Measurements from ENCODE around the gene TRAPPC3L.

Gene TRAPPC3L

GRCh38 chr6:116545651-116546050 is at the start of gene TRAPPC3L:
TSS of gene TRAPPC3L (minus strand) at chr6:116545684. CDS start at chr6:116545514, 170 bp downstream.
- no peak for DNase-seq (ENCODE audit: low read depth in 2 of 2)

- no peak for DNase-seq (ENCODE audit: low read depth in 2 of 2)
Observed at GRCh38 chr6:116595247-116595646, 49.8 kb upstream of the TRAPPC3L start.

- DNase-seq (ENCODE audit: low read depth in 2 of 2) = no peak
Observed at GRCh38 chr6:116586738-116587137, 41.3 kb upstream of the TRAPPC3L start.

DNA sequence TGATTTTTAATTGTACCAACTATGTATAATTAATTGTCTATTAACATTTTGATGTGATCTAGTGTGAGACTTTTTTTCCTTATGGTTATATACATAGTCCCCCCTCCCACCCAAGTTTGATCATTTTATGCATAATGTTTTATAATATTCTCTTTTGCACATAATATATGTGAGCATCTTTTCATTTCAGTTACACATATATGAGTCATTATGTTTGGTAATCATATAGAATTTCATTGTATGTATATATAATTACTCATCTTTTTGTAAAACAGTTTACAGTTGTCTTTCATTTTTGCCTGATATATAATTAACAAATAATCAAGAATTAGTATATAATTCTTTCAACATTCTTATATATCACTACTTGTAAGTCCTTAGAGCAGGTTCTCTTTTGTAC is 40.8 kb upstream of the TRAPPC3L start:
- DNase-seq (ENCODE audit: low read depth in 2 of 2) = no peak

- no peak for DNase-seq (ENCODE audit: low read depth in 2 of 2)
Observed at GRCh38 chr6:116580198-116580597, 34.7 kb upstream of the TRAPPC3L start.

DNA sequence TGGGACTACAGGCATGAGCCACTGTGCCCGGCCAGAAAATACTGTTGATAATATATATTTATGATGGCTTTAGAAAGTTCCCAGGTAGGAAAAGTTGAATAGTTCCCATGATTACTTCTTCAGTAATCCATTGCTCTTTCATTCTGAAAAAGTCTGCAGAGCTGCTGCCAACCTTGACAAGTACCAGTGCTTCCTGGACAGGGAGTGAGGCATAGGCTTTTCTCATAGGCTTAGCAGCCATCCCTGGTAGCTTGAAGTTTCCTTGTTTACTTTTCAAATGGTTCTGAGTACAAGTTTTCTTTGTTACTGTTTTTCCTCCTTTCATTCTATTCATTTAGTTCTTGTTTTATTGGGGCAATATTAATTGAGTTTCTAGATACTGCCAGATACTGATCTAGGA is 33.7 kb upstream of the TRAPPC3L start:
- no peak for DNase-seq (ENCODE audit: low read depth in 2 of 2)

DNA sequence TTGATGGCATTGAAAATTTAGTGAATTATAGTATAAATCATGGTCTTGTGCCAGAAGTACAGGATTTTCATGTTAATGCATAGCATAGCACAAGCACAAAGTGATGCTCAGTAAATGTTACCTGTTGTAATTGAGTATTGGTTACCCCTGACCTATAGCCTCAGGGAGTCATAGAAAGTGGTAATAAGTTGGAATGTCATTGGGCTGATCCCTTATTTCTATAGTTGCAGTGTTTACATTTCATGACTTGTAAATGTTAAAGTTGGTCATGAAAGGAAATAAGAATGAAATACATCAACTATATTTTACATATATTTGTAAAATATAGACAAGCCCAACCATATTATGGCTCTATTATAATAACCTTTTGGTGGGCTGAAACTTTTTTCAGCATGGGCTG is 32.9 kb upstream of the TRAPPC3L start:
- no peak for DNase-seq (ENCODE audit: low read depth in 2 of 2)

DNA sequence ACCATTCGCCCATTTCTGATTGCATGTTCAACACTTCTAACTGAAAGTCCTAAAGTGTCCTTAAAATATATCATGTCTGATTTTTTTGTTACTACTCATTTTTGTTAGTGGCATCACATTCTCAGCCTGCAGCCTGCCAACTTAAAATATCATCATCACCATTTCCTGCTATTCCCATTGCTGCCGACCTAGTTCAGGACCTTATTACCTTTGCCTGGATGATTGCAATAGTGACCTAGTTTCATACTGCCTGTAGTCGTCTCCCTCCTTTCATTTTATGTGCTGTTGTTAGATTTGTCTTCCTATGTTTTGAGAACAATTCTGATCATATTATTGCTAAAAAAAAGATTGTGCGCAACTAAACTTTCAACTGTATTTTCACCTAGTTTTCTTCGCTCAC is 32.0 kb upstream of the TRAPPC3L start:
- no peak for DNase-seq (ENCODE audit: low read depth in 2 of 2)

- no peak for DNase-seq (ENCODE audit: low read depth in 2 of 2)
Observed at GRCh38 chr6:116575227-116575626, 29.7 kb upstream of the TRAPPC3L start.

DNA sequence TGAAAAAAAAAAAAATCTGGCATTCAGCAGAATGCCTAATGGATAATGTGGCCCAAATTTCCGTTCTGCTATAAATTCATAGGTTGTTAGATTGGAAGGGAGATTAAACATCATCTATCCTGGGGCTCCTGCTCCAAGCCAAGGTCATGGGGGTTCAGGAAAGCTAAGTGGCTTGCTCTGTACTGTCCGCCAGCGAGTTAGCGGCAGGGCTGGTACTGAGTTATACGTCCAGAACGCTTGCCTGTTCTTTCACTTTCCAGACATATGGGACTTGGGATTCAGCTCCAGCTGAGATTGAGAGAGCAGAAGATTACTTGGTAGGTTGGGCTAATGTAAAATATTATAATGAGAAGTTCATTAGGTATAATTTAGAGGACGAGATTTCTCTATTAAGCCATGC is 26.7 kb upstream of the TRAPPC3L start:
- no peak for DNase-seq (ENCODE audit: low read depth in 2 of 2)

GRCh38 chr6:116571683-116572000 is 26.2 kb upstream of the TRAPPC3L start:
- DNase-seq (ENCODE audit: low read depth in 2 of 2) = no peak

- peak; percentile 95 to 96 for DNase-seq (ENCODE audit: low read depth in 2 of 2)
Observed at GRCh38 chr6:116570856-116571682, 25.6 kb upstream of the TRAPPC3L start, which contains the start of gene RWDD1. TSS of gene RWDD1 (plus strand) at chr6:116571504. CDS start at chr6:116571583, 79 bp downstream.

DNA sequence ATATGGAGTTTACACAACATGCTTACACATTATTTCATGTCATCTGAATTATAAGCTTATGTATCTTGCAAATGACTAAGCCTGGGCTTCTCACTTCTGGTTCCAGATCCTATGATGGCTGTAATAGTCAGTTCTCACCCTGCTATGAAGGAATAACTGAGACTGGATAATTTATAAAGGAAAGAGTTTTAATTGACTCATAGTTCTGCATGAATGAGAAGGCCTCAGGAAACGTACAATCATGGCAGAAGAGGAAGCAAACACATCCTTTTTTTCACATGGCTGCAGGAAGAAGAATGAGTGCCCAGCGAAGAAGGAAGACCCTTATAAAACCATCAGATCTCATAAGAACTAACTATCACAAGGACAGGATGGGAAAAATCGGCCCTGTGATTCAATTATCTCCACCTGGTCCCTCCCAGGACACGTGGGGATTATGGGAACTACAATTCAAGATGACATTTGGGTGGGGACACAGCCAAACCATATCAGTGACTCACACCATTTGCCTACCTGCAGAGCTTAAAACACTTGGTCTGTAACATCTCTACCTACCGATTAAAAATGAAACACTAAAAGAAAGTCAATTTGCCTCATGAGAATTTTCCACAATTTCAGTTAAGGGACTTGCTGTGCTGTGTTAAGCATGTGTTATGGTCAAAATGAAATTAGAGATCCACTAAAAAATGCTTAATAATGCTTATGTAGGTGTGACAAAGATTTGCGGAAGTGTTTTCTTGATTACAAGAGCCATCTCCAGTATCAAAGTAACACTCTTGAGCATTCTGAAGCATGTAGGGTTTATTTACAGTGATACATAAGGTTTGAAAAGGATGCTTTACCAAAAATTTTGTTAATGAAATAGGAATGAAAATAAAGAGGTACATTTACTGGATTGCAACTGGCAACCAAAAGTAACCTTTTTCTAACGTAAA is 23.6 kb upstream of the TRAPPC3L start:
- no peak for DNase-seq (ENCODE audit: low read depth in 2 of 2)

GRCh38 chr6:116568111-116568510 is 22.6 kb upstream of the TRAPPC3L start:
- DNase-seq (ENCODE audit: low read depth in 2 of 2) = no peak

- no peak for DNase-seq (ENCODE audit: low read depth in 2 of 2)
Observed at GRCh38 chr6:116564921-116565872, 19.7 kb upstream of the TRAPPC3L start.

DNA sequence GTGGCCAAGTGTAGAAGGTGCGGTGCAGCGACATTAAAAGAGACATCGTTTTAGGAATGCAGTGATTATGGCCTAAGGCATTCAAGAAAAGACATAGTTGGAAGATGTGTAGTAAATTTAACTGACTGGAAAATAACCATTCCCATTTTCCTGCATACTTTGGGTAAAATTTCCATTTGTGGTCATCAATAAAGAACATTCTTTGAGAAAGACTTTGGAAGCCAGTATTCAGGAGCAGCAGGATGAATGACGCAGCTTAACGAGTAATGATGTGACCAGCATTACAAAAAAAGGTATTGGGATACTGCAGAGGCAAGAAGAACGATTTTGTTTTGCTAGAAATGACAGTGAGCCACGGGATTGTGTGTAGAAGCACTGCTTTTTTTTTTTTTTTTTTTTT is 18.8 kb upstream of the TRAPPC3L start:
- no peak for DNase-seq (ENCODE audit: low read depth in 2 of 2)

DNA sequence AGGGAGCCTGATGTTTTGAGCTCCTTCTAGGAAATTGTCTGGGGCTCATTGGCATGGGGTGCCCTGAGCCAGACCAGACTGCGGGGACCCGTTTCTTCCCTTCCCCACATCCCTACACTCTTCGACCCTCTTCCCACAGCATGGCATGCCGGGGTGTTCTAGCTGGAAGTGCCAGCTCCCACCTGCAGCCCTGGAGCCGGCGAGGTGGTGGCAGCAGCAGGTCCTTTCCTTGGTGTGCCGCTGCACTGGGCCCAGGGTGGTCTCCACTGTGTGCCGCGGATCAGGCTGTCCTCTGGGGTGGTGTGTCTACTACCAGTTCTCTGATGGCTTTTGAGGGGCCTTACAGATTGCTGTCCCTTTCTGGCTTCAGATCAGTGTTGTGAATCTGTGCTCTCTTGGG is 18.3 kb upstream of the TRAPPC3L start:
- DNase-seq (ENCODE audit: low read depth in 2 of 2) = no peak

- no peak for DNase-seq (ENCODE audit: low read depth in 2 of 2)
Observed at GRCh38 chr6:116562614-116563013, 17.1 kb upstream of the TRAPPC3L start.

- DNase-seq (ENCODE audit: low read depth in 2 of 2) = no peak
Observed at GRCh38 chr6:116562019-116562403, 16.5 kb upstream of the TRAPPC3L start.

DNA sequence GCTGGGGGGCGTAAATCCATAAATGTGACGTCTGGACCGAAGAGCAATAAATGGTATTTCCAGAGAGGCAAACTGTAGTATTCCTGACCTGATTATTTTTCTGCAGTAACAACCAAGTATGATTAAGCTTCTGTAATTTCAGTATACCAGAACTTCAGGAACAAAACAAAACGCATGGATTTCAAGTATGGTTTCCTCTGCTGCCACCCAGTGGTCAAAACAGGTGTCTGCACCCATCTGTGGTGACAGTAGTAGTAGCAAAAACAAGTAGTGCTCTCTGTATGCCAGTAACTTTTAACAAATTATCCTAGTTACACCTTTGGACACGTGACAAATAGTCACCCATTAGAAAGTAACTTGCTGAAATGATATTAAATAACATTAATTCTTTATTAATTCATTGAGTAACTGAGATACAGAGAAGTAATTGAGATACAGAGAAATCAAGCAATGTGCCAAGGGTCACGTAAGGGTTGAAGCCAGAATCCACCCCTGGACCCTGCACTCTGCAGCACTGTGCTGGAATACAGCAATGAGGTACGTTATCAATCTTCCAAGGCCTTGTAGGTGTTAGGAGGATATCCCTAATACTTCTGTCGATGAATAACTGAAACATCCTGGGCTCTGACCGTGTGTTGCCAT is 16.0 kb upstream of the TRAPPC3L start:
- peak; percentile 44 to 54 for DNase-seq (ENCODE audit: low read depth in 2 of 2)

GRCh38 chr6:116560130-116560529 is 14.6 kb upstream of the TRAPPC3L start:
- no peak for DNase-seq (ENCODE audit: low read depth in 2 of 2)

All from activated CD4-positive, alpha-beta T cell treated with anti-CD3 and anti-CD28 coated beads for 24 hours (primary cell).